EL (cell line): ENCODE measurements around the gene ELL.
"Not testable (repeated sequence)": the region's sequence is repeated elsewhere in the genome, so short reads cannot be mapped to it uniquely, and the experiment has no call there.

Experiments used
- DNase-seq: peaks from one replicate; pipeline ENCODE4 v3.0.0-alpha.2; 2016

ELL gene

GRCh38 chr19:18521692-18522123 lies at the start of gene ELL:
TSS of gene ELL (minus strand) at chr19:18522070. CDS start at chr19:18522055, 15 bp downstream.
- DNase-seq: no peak

- no peak for DNase-seq
These were observed 46.5 kb upstream of the ELL start for GRCh38 chr19:18568367-18568766.

GRCh38 chr19:18566953-18567352 lies 45.1 kb upstream of the ELL start:
- no peak for DNase-seq

GRCh38 chr19:18562086-18562485 lies 40.2 kb upstream of the ELL start:
- no peak for DNase-seq

- DNase-seq: no peak
These were observed 37.8 kb upstream of the ELL start for GRCh38 chr19:18559685-18560084.

- no peak for DNase-seq
These were observed 36.7 kb upstream of the ELL start for GRCh38 chr19:18558604-18559003.

- no peak for DNase-seq
These were observed 36.3 kb upstream of the ELL start for GRCh38 chr19:18558202-18558555.

GRCh38 chr19:18557411-18558201 lies 35.7 kb upstream of the ELL start, which contains the start of gene KXD1:
TSS of gene KXD1 (plus strand) at chr19:18557870. CDS start at chr19:18562057, 4,187 bp downstream.
- peak; percentile 99 for DNase-seq

- no peak for DNase-seq
These were observed 29.8 kb upstream of the ELL start for GRCh38 chr19:18551631-18552030.

GRCh38 chr19:18543814-18544475 lies 22.1 kb upstream of the ELL start:
- DNase-seq: peak; percentile 78

- DNase-seq: peak; percentile 83
These were observed 21.3 kb upstream of the ELL start, which contains the start of gene FKBP8 for GRCh38 chr19:18542941-18543813. TSS of gene FKBP8 (minus strand) at chr19:18543573. CDS start at chr19:18541970, 1,603 bp downstream.

- DNase-seq: no peak
These were observed 20.4 kb upstream of the ELL start for GRCh38 chr19:18541992-18542940.

- DNase-seq: peak; percentile 44
These were observed 19.6 kb upstream of the ELL start for GRCh38 chr19:18541258-18541991.

GRCh38 chr19:18540200-18540599 lies 18.3 kb upstream of the ELL start:
- DNase-seq: not testable (repeated sequence)

GRCh38 chr19:18539372-18539771 lies 17.5 kb upstream of the ELL start:
- no peak for DNase-seq

- no peak for DNase-seq
These were observed 16.2 kb upstream of the ELL start for GRCh38 chr19:18538115-18538514.

- DNase-seq: no peak
These were observed 15.6 kb upstream of the ELL start for GRCh38 chr19:18537431-18537830.

- DNase-seq: no peak
These were observed 14.6 kb upstream of the ELL start for GRCh38 chr19:18536475-18536874.

- DNase-seq: no peak
These were observed 11.2 kb upstream of the ELL start for GRCh38 chr19:18533058-18533457.

GRCh38 chr19:18532168-18532890 lies 10.5 kb upstream of the ELL start:
- no peak for DNase-seq

- no peak for DNase-seq
These were observed 9.6 kb upstream of the ELL start for GRCh38 chr19:18531485-18531884.
